ENCODE results near the gene POLA1.

POLA1 gene

GRCh38 chrX:24988314-24988713 is 294.6 kb downstream of the POLA1 start:
- no peak for DNase-seq

- no peak for DNase-seq
These were observed 296.8 kb downstream of the POLA1 start for GRCh38 chrX:24990535-24990934.

- no peak for DNase-seq
These were observed 300.2 kb downstream of the POLA1 start for GRCh38 chrX:24993879-24994278.

DNA sequence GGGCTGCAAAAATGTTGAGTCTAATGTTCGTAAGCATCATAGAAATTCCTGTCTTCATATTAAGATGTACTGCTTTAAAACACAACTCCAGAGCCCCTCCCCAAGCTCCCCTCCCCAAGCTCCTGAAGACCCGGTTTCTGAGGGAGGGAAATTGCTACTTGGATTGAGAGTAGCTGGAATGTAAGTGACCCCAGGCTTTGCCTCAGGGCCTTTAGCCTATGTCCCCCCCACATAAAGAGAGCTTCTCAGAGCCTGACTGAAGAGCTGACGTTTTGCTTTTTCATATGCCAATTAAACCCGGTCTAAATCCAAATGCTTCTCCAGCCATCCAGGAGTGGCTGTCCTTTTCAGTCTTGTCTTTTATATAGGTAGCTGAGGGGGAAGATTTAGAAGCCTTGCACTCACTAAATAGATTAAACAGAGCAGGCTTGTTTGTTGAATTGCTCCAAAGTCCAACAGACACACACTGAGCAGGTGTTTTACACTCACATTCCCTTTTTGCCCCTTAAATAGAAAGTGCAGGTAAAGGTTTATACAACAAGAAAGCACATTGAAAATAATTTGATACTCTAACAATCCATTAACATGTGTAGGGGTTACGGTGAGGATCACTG is 302.5 kb downstream of the POLA1 start:
- DNase-seq, result no peak

DNA sequence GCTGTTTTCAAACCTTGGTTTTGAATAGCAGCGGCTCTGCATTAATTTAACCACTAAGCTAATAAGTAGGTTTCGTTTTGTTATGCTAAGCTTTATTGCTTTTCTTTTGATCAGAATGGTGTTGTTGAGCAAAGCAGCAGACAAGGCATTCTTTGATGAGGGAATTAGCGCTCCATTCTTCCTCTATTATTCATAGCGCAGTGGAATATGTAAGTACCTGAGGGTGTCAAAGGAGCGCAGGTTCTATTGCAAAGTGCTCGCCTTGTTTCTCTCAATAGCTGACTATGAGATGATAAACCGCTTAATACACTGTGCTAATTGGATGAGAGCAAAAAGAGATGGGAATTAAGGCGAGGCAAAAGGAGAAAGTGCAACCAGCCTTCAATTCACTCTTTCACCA is 305.8 kb downstream of the POLA1 start:
- DNase-seq, result no peak

- no peak for DNase-seq
These were observed 308.3 kb downstream of the POLA1 start for GRCh38 chrX:25001808-25002660.

DNA sequence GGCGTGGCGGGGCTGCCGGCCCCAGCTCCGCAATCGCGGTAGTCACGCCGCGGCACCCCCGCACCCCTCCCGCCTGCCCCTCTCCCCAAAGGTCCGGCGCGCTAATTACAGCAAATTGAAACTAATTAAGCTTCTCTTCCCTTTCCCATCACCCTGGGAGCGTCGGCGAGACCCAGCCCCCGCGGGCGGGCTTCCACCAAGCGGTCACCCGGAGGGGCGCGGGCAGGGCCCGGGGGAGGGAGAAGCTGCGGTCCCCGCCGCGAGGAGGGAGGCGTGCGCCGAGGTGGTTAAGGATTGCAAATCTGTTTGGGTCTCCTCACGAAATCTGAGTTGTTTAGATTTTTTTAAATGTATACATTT is 308.9 kb downstream of the POLA1 start:
- DNase-seq, result no peak

- peak; percentile 81 for DNase-seq
These were observed 309.5 kb downstream of the POLA1 start for GRCh38 chrX:25003066-25003849.

GRCh38 chrX:25004040-25004439 is 310.3 kb downstream of the POLA1 start:
- DNase-seq, result no peak

DNA sequence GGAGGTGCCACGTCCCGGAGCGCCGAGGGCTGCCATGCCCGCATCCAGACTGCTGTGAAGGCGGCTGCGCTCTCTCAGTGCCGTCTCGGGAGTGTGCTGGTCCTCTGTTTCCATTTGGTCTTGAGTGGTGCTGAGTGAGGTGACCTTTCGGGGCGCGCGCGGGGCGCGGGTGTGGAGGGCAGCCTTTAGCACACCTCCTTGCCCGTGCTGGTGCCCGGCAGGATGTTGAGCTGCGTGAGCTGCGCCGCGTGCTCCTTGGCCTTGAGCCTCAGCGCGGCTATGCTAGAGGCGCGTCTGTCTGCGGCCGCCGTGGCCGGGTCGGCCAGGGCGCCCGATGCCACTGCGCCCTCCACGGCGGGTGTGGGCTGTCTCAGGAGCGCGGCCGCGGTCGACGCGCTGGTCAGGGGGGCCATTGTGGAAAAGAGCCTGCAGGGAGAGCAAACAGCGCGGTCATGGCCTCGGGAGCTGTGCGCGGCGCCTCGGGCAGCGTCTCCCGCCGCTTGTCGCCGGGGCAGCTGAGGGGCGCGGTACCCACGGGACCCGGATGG is 310.8 kb downstream of the POLA1 start:
- no peak for DNase-seq

- DNase-seq, result no peak
These were observed 311.3 kb downstream of the POLA1 start for GRCh38 chrX:25005034-25005381.

DNA sequence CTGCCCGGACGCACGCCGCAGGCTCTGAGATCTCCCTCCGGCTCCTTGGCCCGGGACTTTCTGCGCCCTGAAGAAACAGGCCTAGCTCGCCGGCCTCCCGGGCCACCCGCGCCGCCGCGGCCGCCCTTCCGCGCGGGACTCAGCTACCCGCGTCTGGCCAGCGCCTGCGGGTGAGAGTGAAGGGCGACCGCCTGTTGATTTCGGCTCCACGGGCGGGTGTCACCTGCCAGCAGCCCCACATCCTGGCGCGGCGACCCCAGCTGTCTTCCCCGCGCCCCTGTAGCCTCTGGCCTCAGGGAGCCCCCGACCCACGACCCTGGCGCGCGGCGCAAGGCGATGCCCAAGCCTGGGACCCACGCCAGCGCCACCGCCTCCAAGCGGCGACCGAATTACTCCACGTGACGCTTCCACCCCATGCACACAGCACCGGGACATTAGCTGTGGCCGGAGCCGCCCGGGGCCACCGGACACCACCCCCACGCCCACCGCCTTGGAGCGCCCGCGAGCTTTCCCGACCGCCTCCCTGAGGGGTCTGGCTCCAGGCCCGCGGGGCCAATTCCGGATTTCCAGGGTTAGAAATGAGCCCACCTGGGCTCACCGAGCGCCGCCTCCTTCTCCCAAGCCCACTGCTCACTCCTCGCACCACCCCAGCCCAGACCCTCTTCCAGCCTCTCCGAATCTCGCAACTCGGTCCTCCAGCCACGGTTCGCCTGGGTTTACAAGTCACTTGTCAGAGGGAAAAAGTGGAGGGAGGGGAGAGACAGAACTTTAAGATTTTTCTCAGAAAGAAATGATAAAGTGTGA is 311.9 kb downstream of the POLA1 start:
- DNase-seq, result no peak

- DNase-seq, result no peak
These were observed 312.9 kb downstream of the POLA1 start for GRCh38 chrX:25006586-25007058.

- DNase-seq, result no peak
These were observed 313.6 kb downstream of the POLA1 start for GRCh38 chrX:25007059-25008053.

GRCh38 chrX:25009407-25009806 is 315.7 kb downstream of the POLA1 start:
- DNase-seq, result no peak

- DNase-seq, result no peak
These were observed 317.3 kb downstream of the POLA1 start for GRCh38 chrX:25010784-25011588.

DNA sequence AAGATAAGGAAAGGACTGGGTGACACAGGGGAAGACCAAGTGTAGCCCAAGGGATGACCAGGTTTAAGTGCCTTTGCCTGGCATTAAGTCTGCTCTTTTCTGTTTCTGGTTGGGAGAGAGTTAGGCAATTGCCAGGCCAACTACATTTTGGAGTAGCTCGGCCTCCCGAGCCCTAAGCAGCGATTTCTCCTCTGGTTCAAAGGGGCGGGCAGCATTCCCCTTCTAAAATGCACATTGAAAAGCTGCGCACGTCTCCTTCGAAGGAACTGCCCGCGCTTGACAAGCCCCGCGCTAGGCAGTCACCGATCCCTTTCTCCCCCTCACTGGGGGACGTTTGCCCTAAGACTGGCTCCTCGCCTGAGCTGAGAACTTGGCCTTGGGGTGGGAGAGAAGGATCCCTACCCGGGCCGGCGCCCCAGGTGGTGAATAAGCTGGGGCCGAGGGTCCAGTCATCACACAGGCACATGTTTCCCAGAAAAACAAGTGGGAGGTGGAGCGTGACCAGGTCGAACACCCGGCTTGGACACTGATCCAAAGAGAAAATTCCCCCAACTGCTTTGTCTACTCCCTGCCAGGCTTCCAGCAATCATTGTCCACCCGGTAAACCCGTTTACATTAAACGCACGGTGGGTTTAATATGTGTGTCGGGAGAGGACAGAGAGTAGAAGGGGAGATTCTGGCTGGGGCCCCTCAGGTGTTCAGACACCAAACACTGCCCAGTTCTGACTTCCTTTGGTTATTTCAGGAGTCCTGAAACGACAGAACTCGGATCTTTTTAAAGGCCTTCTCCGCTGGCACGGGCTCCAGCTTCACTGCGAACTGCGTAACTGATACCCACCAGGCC is 318.1 kb downstream of the POLA1 start:
- DNase-seq, result no peak

- no peak for DNase-seq
These were observed 318.7 kb downstream of the POLA1 start for GRCh38 chrX:25012433-25012735.

- DNase-seq, result no peak
These were observed 319.3 kb downstream of the POLA1 start for GRCh38 chrX:25012793-25013631.

All from islet precursor cell (in vitro differentiated cells).